GM19452 (cell line): ENCODE data around the gene FBXW4.
A peak's percentile ranks its signal among the peaks of the same experiment; 100 is the strongest.

Experiments used
- ATAC-seq: cut with Tn5 transposase; IDR thresholded peaks from one replicate; pipeline ENCODE4 v1.9.1; 2021; ENCODE audit not compliant: unreplicated experiment

FBXW4 gene

GRCh38 chr10:101587725-101588653 lies 107.0 kb downstream of the FBXW4 start, which contains the start of the genes DPCD and POLL:
Gene DPCD (plus strand): TSS chr10:101588321. CDS start chr10:101588337, 16 bp downstream.
Gene POLL (minus strand): TSS chr10:101588257. CDS start chr10:101587360, 897 bp downstream.
- peak; percentile 96 for ATAC-seq

DNA sequence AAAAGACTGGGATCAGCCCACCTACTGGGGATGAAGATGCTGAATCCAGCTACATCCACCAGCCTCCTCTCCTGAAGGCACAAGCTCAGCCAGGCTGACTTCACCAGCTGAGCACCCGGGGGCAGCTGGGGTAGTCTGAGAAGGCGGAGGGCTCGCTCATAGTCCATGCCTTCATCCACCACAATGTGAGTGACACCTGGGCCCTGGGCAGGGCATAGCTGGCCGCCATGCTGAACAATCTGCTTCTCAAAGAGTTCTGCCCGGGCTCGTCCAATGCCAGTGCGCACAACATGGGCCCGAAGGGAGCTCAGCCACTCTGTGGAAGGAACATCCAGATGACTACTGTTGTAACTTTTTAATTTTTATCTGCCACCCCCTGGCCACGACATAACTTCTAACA lies 109.1 kb downstream of the FBXW4 start:
- ATAC-seq: no peak

DNA sequence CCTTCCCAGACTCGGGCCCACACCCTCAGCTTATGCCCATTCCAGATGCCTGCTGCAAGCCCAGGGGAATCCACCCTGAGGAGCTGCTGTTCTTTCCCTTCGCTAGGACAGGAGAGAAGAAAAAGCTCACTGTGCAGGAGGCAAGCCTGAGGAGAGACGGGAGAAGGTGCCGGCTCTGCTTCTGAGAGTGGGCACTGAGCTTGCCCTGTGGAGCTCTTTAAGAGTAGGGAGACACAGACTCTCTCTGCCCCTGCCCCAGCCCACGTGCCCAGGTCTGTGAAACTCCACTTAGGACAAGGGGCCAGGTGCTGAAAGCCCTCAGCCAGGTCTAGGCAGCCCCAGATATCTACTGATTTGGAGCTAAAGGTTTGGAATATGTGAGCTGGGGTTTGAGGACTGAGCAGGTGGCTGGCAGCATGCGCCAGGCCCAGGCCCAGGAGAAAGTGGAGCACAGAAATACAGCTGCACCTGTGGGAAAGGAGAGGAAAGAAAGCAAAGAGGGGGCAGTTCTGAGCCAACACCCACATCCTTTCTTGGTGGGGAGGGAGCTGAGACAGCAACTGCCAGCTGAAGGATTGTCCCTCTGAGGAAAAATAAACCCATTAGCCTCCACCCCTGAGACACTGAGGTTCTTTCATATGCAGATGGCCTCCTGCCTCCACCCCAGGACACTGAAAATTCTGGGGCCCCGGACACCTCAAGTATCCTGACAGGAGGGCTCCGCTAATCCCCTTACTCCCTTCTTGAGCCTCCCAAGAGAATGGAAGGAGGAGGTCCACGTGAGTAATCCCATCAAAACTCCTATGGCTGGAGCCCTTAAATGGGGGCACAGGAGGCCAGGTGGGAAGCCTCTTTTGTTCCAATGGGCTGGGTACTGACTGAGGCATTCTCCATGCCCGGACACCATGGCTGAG lies 114.2 kb downstream of the FBXW4 start:
- no peak for ATAC-seq

DNA sequence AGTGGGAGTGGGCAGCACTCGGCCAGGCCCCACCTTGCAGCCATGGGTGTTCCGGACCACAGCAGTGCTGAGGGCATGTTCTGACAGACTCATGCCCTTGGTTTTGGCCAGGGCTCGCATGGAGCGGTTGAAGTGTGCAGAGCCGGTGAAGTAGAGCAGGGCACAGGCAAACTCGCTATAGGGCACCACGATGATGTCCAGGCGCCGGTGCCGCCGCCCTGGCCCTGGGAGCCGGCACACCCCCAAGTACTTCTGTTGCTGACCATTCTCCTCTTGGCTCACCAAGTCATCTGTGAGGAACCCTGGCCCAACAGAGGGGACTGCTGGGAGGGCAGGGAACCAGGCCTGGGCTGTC lies 115.5 kb downstream of the FBXW4 start:
- ATAC-seq: no peak

DNA sequence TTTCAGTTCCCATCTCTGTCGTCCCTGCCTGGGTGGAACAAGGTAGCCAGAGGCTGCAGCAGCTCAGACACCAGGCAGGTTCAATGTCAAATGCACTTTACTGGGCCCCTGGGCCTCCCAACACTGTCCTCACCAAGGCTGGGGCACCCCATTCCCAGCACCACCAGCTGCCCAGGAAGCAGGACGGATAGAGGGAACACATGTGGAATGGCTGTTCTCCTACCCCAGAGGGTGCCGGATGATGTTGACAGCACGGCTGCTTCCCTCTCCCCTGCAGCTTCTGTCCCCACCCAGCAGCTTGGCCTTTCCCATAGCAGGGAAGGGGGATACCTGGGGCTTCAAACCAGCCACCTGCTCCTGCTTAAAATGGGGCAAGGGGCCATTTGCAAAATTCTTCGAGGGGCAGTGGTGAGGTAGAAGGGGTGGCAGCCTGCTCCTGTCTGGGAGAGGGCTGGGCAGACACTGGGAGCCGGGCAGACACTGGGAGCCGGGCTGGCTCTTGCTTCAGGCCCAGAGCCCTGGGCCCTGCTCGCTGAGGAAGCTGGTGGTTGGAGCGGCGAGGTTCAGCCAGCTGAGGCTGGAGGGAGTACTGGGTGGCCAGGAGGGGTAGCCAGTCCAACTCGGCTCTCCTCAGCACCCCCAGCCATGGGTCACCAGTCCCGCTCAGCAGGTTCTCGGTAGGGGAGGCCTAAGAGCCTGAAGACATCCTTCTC lies 116.0 kb downstream of the FBXW4 start:
- ATAC-seq: no peak

- ATAC-seq: no peak
Measured at GRCh38 chr10:101578192-101578591, 116.8 kb downstream of the FBXW4 start.

DNA sequence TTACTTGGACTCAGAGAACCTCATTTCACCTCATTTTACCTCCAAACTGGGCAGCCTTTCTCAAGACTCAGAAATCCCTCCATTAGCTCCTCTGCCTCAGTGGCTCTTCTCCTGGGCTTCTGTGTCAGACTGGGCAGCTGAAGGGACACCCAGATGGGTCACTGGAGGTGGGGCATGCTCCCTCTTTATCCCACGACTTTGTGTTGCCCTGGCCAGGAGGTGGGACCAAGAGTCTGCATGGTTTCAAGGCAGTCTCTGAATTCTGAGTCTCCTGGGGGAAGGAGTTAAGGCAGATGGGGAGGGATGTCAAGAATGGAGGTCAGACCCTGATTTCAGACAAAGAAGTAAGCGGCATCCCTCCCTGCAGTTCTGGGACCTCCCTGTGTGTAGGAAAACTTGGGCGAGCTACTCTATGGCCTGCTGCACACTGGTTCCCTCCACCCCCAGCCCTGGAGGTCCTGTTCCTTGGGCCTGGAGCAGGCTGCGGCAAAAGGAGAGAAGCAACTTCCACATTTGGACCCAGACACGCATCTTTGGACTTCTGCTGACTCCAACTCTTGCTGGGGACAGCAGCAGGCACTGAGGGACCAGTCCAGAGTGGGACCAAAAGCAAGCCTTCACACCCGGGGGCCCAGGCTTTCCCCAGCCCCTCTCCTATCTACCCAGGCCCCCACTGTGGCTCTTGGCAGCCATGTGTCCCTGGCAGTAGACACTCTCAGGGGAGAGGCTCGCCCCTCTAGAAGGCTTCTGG lies 117.7 kb downstream of the FBXW4 start:
- no peak for ATAC-seq

DNA sequence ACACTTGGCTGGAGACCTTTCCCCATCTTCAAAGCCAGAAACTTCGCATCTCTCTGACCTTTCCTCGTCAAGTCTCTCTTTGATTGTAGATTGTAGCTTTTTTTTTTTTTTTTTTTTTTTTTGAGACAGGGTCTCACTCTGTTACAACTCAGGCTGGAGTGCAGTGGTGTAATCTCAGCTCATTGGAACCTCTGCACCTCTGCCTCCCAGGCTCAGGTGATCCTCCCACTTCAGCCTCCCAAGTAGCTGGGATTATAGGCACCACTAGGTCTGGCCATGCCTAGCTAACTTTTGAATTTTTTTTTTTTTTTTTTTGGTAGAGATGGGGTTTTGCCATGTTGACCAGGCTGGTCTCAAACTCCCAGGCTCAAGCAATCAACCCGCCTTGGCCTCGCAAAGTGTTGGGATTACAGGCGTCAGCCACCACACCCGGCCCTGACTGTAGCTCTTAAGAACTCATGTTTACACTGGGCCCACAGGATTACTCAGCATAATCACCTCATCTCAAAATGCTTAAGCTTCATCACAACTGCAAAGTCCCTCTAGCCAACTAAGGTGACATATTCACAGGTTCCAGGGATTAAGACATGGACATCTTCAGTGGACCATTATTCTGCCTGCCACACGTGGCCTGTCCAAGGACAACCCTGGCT lies 118.6 kb downstream of the FBXW4 start:
- ATAC-seq: no peak

DNA sequence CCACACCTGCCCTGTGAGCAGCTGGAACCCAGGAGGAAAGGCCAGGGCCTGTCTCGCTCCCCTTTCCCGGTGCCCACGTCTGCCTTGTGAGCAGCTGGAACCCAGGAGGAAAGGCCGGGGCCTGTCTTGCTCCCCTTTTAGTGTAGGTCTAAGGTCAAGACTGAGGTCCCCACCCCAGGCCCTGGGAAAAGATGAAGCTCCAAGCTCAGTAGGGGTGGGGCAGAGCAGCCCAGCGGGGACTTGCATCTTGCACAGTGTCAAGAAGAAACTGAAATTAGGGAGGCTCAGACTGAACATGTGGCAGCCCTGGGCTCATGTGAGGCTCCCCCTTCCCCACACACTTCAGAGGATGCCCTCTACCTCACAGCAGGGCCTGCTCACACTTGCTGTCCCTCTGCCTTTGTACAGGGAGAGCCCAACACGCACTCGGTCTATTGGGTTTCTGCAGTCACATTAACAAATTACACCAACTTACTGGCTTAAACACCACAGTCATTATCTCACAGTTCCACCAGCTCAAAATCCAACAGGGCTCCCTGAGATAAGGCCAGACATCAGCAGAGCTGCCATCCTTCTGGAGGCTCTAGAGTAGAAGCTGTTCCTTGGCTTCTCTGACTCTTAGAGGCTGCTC lies 119.3 kb downstream of the FBXW4 start:
- no peak for ATAC-seq

GRCh38 chr10:101575091-101575490 lies 119.9 kb downstream of the FBXW4 start:
- no peak for ATAC-seq

- no peak for ATAC-seq
Measured at GRCh38 chr10:101573885-101574753, 120.9 kb downstream of the FBXW4 start.

- ATAC-seq: no peak
Measured at GRCh38 chr10:101572785-101573184, 122.2 kb downstream of the FBXW4 start.

- ATAC-seq: no peak
Measured at GRCh38 chr10:101572126-101572525, 122.8 kb downstream of the FBXW4 start.

- no peak for ATAC-seq
Measured at GRCh38 chr10:101571271-101571925, 123.6 kb downstream of the FBXW4 start.

GRCh38 chr10:101570428-101571270 lies 124.3 kb downstream of the FBXW4 start:
- no peak for ATAC-seq

GRCh38 chr10:101569622-101570427 lies 125.1 kb downstream of the FBXW4 start:
- ATAC-seq: no peak
